ENCODE results near the gene SPIC.
A peak's percentile ranks its signal among the peaks of the same experiment; 100 is the strongest.
"Not testable (repeated sequence)": the region's sequence is repeated elsewhere in the genome, so short reads cannot be mapped to it uniquely, and the experiment has no call there.

The SPIC gene

DNA sequence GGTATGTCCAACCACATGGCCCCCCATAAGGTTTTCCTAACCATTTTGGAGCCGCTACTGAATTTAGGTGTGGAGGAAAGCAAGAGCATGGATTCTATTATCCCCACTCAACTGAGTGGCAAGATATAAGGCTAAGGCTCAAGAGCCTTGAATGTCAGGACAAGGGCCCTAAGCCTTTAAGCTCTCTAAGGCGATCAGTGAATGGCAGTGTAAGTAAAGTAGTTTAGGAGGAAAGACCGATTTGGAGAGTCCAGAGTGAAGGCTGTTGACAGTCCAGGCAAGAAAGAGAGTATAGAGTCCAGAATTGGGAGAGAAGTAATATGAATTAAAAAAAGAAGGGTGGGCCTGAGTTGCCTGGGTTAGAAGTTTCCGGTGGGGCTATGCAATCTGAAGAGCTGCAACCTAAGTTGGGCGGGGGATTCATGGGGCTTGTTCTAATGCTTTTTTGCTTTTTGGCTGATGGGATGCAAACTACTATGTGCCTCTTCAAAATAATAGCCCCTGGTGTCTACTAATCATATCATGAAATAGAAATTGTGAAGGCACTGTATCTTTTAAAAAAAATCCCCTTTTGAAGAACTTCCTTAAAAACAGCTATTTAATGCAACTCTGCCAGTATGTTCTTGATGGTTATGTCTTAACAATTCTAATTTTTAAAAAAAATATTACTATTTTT is at the start of gene SPIC:
SPIC (plus strand) TSS at position 626 of the 676 bp plus-strand sequence. CDS start 1,569 bp downstream, outside the sequence.
- DNase-seq = no peak

DNA sequence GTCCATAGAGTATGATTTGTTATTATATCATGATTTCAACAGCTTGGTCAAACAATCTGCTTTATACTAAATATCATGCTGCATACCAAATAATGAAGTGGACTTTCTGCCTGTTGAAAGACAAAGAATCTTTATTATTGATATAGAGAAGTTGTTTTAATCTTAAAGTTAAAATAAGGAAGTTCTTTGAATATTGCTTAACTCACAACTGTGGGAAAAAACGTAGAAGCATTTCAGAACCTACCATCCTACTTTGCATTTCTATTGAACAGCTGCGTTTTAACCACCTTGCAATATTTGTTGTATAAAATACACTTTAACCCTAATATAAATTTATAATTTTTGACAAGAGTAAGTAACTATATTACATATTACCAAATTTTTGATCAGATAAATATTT is 44.7 kb upstream of the SPIC start:
- DNase-seq = no peak

DNA sequence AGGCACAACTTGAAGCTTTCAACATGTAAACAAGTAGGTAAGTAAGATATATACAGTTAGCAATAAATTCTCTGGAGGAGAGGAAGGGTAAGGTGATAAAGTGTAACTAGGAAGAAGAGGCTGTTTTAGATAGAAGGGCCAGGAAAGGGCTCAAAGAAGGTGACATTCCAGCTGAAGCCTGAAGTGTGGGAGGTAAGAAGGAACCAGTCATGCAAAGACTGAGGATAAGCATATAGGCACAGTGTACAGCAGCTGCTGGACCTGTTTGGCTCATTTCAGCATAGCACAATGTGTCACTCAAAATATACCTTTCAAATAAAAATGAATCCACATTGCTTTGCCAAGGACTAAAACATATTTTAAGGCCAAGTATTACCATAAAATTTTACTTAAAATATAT is 39.0 kb upstream of the SPIC start:
- no peak for DNase-seq

DNA sequence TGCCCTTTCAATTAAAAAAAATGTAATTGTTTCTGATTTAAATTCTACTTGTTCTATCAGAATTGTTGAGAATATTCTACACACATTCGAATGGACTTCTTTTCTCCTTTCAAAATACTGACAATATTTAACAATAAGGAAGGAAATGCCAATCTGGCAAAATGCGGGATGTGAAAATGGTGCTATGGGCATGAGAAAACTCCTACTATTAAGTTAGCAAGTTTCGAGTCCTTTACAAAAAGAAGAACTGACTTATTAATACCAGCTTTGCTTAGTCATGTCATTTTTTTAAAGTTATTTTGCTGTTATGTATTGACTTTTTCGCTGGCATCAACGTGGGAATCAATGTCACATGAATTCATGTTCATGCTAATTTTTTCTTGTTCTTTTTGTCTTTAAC is 35.9 kb upstream of the SPIC start:
- DNase-seq = no peak

DNA sequence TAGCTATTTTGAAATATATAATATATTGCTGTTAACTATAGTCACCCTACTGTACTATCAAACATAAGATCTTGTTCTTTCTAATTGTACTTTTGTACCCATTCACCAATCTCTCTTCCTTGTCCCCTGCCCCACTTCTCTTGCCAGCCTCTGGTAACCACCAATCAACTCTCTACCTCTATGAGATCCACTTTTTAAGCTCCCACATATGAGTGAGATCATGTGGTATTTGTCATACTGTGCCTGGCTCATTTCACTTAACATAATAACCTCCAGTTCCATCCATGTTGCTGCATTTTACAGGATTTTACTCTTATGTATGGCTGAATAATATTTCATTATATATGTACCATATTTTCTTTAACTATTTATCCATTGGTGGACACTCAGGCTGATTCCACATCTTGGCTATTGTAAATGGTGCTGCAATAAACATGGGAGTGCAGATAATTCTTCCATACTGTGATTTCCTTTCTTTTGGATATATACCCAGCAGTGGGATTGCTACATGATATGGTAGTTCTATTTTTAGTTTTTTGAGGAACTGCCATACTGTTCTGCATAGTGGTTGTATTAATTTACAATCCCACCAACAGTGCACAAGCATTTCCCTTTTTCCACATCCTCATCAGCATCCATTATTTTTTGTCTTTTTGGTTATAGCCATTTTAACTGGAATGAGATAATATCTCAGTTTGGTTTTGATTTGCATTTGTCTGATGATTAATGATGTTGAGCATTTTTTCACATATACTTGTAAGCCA is 33.5 kb upstream of the SPIC start:
- no peak for DNase-seq

DNA sequence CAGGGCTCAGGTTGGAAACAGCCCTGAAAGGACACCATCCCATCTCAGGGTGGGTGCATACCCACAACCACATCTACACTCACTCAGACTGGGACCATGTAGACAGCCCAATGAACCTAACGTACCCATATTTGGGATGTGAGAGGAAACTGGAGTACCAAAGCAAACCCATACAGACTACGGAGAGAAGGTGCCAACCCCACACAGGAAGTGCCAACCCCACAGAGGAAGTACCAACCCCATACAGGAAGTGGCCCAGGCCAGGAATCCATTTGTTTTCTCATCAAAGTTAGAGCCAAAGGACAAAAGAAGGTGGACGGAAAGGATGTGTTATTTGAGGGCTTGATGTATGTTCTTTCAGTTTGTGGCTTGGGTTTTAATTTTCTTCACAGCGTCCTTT is 19.5 kb upstream of the SPIC start:
- DNase-seq = no peak

DNA sequence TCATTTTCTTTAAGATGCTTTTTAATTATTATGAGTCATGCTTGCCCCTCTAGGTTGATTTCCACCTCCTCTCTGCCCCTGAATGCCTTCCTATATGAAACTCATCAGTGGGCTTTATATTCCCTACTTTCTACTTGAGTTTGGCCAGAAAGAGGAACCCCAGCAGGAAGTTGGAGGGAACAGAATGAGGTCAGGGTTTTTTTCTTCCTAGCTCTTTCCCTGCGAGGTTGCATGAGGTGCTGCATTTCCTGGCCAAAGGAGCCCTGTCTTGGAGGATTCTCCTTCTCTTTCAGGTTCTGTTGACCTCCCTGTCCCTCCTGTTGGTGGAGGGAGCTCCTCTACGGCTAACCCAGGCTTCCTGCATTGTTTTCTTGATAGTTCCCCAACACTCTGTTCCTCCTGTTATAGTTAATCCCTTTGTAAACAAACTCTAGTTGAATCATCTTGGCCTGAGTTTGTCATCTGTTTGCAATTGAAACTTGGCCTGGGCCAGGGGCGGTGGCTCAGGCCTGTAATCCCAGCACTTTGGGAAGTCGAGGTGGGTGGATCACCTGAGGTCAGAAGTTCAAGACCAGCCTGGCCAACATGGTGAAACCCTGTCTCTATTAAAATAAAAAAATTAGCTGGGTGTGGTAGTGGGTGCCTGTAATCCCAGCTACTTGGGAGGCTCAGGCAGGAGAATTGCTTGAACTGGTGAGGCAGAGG is 15.3 kb upstream of the SPIC start:
- no peak for DNase-seq

DNA sequence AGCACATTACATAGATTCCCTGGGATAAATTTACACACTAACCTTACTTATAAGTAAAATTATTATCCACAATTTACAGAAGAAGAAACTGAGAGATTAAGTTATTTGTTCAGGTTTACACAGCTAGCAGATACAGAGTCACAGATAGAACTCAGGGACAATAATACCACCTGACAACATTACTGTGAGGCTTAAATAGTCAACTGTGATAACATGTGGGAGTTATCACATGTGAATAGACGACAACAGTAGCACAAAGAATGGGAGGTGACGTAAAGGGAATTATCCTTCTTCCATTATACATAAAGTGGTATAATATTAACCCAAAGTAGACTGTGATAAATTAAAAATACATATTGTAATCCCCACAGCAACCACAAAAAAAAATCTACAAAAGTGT is 6.2 kb upstream of the SPIC start:
- no peak for DNase-seq

DNA sequence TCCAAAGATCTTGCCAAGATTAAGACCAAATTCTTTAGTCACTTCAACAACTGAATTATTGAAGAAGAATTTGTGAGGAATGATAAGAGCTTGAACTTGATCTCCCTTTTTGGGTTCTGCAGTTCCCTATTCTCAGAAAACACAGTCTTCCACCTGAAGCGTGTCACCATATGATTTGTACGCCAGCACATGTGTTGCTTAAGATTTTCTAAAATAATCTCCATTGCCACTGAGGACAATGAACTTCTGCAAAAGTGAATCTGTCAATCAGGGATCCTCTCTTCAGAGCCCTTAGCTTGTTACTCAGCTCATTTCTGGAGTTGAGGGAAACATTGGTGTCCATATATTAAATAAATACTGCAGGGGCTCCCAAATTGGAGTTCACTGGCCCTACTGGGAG is 4.2 kb upstream of the SPIC start:
- no peak for DNase-seq

DNA sequence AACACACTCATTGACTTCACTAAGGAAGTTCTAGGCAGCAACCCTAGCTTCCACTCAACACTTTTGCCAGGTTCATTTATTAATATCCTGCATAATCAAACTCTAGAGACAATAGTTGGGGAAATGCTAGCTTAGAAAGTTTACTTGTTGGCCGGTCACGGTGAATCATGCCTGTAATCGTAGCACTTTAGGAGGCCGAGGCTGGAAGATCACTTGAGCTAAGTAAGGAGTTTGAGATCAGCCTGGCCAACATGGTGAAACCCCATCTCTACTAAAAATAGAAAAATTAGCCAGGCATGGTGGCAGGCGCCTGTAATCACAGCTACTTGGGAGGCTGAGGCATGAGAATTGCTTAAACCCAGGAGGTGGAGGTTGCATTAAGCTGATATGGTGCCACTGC is 3.3 kb upstream of the SPIC start:
- not testable (repeated sequence) for DNase-seq

DNA sequence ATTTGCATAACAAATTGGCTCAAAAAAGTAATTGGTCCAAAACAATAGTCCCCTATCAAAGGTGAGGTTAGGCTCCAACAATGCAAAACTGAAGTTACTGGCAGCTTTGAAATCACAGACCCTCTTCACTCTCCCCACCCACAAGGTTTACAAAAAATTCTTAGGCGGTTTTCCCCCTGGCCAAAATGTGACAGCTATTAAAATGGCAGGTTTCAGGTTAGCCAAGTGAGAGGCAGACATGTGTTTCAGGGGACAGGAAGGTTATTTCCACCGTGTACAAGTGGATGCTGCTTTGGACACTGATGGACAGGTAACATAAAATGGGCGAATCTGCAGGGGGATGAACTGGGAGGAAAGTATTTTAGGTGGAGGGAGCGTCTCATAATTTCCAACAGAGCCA is 888 bp upstream of the SPIC start:
- no peak for DNase-seq

DNA sequence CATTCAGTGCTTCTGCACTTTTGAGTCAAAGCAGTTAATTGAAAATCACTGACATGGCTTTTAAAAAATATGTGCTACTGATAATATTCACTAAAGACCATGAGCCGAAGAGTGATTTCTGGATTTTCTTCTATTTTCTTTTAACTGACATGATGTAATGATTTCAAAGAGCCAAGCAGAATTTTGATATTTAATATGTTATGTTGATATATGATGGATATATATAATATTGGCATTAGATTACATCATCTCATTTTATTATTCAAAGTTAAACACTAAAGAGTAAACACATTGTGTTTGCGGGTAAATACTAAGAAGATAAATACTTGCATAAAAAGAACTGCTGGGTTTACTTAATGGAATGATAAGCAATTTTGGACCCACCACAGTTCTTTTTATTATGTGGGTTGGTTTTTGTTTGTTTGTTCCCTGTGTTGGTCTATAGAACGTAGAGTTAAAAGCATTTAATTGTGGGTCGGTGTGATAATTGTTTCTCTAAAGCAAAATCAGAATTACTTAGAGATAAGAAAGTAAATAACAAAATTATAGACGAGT is 692 bp downstream of the SPIC start:
- no peak for DNase-seq

DNA sequence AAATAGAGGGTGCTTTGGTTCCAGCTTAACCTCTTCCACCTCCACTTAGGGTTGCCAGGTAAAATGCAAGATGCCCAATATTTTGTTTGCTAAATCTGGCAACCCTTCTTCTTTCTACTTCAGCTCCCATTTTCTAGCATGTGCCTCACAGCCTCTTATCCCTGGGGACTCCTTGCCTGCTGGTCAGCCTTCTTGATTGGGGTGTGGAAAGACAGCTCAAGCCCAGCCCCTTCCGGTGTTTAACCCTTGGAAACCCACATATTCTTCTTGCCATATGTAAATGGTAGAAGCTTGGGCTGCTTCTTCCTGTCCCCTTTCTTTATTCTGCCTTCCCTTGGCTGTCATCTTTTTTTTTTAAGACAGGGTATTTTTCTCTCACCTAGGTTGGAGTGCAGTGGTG is 5.7 kb downstream of the SPIC start:
- DNase-seq = no peak

DNA sequence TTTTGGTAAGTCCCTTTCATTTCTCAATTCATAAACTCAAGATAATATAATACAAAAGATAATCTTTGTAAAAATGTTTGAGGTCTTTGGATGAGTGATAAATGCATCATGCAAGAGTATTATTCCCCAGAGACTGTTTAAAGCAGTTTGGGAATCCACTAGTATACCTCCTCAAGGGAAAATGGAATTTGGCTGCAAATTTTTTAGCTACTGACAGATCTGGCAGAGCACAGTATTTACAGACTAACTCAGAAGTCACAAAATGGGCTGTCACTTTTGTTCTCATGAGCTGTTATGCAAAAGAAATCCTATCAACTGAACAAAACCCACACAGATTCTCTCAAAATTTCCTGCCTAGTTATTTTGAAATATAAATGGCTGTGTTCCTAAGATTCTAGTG is 9.9 kb downstream of the SPIC start:
- no peak for DNase-seq

DNA sequence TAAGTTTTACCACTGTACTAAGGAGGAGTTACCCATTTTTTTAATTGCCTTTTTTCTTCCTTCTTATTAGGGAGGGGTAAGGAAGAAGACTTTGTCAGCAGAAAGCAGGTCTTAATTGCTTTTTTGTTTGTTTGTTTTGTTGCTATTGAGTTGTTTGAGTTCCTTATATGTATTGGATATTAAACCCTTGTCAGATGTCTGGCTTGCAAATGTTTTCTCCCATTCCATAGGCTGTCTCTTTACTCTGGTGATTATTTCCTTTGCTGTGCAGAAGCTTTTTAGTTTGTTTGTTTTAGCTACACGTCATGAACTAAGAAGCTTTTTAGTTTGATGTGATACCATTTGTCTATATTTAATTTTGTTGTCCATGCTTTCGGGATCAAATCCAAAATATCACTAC is 13.3 kb downstream of the SPIC start:
- DNase-seq = no peak

DNA sequence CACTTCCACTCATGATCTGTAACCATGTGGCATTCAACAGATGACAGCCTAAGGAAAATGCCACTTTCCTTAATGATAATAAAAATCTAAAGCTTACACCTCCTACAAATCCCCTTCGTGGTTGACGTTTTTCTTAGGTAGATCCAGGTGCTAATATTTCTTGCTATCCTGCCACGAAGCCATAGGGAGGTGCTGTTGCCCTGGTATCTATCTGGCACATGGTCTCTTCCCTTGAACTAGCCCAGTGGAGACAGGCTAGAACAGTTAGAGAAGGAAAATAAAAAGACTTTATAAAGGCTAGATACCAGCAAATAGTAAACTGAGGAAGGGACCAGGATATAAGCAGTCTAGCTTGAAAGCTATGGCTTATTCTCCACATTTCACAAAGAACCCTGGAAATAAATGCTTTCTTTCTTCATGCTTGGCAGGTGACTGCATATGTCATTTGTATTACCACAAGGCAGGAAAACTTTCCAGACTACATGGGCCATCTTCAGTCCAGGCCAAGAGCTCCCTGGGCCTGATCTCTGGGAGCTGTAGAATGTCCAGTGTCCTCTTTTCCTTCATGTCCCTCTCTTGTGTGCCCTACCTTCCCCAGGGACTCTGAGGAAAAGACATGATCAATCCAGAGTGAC is 15.3 kb downstream of the SPIC start:
- peak; percentile 52 for DNase-seq

DNA sequence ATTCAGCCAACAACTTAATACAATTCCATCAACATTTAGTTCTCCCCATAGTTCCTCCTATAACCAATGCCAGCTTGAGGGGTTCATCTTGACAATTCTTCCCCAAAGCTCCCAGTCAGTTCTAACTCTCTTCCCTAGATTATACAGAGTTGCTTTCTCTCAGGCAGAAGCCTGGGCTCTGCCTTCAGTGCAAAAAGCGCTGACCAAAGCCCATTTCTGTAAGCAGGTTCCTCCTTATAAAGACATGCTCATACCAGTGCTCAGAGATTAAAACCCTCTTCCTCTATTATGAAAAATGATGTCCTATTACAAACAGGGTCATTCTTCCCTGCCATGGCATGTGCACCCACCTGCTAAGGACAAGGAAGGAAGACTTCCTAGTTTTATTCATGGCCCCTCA is 16.2 kb downstream of the SPIC start:
- DNase-seq = no peak

DNA sequence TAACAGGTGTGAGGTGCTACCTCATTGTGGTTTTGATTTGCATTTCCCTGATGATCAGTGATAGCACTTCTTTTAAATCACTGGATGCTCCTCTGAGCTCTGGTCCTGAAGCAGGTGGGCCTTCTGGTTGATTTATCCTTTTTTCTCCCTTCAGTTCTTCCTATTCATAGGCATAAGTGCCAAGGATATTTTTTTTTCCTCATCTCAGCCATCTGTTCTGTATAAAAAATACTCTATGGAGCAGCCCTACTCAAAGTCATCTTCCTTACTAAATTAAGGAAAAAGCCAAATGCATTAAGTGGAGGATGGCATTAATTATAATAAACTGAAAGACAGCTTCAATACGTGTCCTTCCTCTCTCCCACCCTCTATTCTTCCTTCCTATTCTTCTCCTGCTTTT is 18.4 kb downstream of the SPIC start:
- DNase-seq = no peak

DNA sequence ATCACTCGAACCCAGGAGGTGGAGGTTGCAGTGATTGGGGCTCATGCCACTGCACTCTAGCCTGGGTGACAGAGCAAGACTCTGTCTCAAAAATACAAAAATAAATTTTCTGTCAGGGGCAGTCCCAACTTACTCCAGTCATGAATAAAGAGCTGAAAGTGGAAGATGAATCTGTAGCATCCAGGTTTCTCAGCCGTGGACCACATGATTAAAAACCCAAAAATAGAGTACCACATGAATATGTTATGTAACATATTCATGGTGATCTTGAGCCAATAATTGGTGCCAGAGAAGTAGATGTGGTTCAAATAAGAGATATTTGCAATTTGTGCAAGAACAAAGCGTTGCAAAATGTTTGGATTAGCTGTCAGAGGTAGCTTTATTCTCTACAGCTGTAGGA is 23.1 kb downstream of the SPIC start:
- DNase-seq = no peak

DNA sequence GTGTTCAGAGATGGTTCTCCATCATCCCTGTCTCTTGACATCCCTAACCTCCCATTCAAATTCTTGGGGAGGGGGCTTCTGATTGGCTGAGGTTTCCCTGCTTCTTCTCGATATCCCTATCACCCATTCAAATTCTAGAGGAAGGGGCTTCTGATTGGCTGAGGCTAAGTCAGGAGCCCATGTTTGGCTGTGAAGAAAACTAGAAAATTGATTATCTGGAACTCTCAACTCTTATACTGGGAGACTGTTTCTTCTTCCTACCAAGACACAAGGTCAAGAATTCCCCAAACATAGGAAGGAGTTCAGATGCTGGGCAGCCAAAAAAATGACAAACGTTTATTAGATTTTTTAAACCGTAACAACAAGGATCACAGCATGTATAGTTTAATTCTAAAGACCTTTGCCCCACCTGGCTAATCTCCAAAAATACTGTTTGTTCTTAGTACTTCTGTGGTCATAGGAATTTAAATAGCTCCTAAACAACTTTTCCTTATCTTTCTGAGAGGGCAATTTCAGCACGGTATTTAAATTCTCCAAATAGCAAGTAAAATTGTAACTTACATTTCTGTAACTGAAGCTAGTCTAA is 26.4 kb downstream of the SPIC start:
- DNase-seq = peak; percentile 73

DNA sequence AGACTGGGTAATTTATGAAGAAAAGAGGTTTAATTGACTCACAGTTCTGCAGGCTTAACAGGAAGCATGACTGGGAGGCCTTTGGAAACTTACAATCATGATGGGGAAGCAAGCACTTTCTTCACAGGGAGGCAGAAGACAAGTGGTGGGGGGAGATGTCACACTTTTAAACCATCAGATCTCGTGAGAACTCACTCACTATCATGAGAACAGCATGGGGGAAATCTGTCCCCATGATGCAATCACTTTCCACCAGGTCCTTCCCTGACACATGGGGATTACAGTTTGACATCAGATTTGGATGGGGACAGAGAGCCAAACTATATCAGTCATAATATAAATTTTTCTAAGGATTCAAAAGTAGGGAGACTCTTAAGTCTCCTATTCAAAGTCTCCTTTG is 46.0 kb downstream of the SPIC start:
- DNase-seq = no peak

DNA sequence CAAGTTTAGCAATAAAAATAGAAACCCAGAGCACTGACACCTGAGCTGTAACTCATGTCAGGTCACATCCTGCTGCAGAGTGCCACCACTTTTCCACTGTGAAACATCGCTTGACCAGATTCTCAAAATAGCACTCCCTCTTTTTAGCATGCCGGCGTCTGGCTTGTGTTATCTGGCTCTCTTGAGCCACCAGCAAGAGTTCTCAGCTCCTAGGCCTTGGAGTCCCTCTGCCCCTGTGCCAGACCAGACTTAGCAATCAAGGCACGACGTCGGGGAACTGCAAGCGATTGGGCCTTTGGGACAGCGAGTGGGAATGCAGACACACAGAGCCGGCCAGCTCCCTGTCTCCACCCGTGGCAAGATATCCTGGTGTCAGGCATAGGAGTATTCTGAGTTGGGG is 52.5 kb downstream of the SPIC start:
- no peak for DNase-seq

DNA sequence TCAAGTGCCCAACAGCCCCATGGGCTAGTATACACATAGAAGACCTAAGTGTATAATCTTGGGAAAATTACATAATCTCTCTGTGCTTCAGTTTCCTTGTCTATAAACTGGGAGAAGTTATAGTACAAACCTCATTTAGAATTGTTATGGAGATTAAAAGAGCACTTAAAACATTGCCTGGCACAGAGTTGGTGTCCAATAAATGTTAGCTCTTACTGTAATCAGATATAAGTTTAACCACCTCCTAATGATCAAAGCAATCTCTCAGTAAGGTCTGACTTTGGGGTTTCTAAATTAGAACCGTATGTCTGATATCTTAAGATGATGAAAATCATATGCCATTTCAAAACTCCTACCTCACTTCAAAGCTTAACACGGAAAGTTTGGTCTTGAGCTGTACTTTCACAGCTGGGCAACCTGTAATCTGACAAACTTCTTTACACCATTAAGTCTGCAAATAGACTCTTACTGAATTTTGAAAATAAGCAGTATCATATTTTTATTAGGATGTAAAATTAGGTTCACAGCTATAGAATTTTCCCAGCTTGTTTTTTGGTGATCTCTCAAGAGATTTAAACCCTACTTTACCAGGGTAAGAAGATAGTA is 61.0 kb downstream of the SPIC start:
- DNase-seq = no peak

All from NCI-H1105 treated with DMSO at 0.1 percent for 48 hours (cell line).